Measurements from ENCODE around the gene KCNH2.
"Not testable (repeated sequence)": the region's sequence is repeated elsewhere in the genome, so short reads cannot be mapped to it uniquely, and the experiment has no call there.

KCNH2 gene

GRCh38 chr7:151012031-151012692 lies 34.0 kb upstream of the KCNH2 start:
- no peak for DNase-seq (ENCODE audit: low spot score)

GRCh38 chr7:151011616-151012015 lies 33.5 kb upstream of the KCNH2 start:
- not testable (repeated sequence) for DNase-seq (ENCODE audit: low spot score)

- no peak for DNase-seq (ENCODE audit: low spot score)
Observed at GRCh38 chr7:151011097-151011409, 32.9 kb upstream of the KCNH2 start.

GRCh38 chr7:151010307-151011096 lies 32.4 kb upstream of the KCNH2 start:
- DNase-seq (ENCODE audit: low spot score), result no peak

- DNase-seq (ENCODE audit: low spot score), result no peak
Observed at GRCh38 chr7:151010037-151010306, 31.9 kb upstream of the KCNH2 start.

- peak; percentile 54 for DNase-seq (ENCODE audit: low spot score)
Observed at GRCh38 chr7:151009327-151010036, 31.4 kb upstream of the KCNH2 start.

GRCh38 chr7:151008511-151009323 lies 30.6 kb upstream of the KCNH2 start:
- peak; percentile 89 for DNase-seq (ENCODE audit: low spot score)

GRCh38 chr7:151008143-151008510 lies 30.0 kb upstream of the KCNH2 start:
- no peak for DNase-seq (ENCODE audit: low spot score)

GRCh38 chr7:151007469-151007898 lies 29.4 kb upstream of the KCNH2 start:
- DNase-seq (ENCODE audit: low spot score), result no peak

GRCh38 chr7:151006590-151007300 lies 28.6 kb upstream of the KCNH2 start:
- DNase-seq (ENCODE audit: low spot score), result peak; percentile 44

GRCh38 chr7:151005566-151005965 lies 27.4 kb upstream of the KCNH2 start:
- DNase-seq (ENCODE audit: low spot score), result no peak

- DNase-seq (ENCODE audit: low spot score), result no peak
Observed at GRCh38 chr7:151003572-151003971, 25.5 kb upstream of the KCNH2 start.

GRCh38 chr7:151001546-151001945 lies 23.4 kb upstream of the KCNH2 start:
- DNase-seq (ENCODE audit: low spot score), result no peak

- no peak for DNase-seq (ENCODE audit: low spot score)
Observed at GRCh38 chr7:151000897-151001495, 22.9 kb upstream of the KCNH2 start.

- no peak for DNase-seq (ENCODE audit: low spot score)
Observed at GRCh38 chr7:150999497-151000230, 21.5 kb upstream of the KCNH2 start.

GRCh38 chr7:150999001-150999400 lies 20.9 kb upstream of the KCNH2 start:
- no peak for DNase-seq (ENCODE audit: low spot score)

- DNase-seq (ENCODE audit: low spot score), result peak; percentile 48
Observed at GRCh38 chr7:150998341-150998740, 20.2 kb upstream of the KCNH2 start.

- no peak for DNase-seq (ENCODE audit: low spot score)
Observed at GRCh38 chr7:150997817-150998216, 19.7 kb upstream of the KCNH2 start.

- peak; percentile 44 for DNase-seq (ENCODE audit: low spot score)
Observed at GRCh38 chr7:150997075-150997511, 19.0 kb upstream of the KCNH2 start.

GRCh38 chr7:150996376-150997074 lies 18.4 kb upstream of the KCNH2 start:
- DNase-seq (ENCODE audit: low spot score), result no peak

Data from ecto neural progenitor cell (in vitro differentiated cells).